ENCODE data around the gene FAM171A2. TPM values are rescaled to one million over a fixed set of nuclear protein-coding genes. Genes with fewer than 3 reads are reported as not detected.

The FAM171A2 gene
- 1 to 10 TPM; 1.0 to 8.1 (median 5.2) TPM for total RNA-seq

DNA sequence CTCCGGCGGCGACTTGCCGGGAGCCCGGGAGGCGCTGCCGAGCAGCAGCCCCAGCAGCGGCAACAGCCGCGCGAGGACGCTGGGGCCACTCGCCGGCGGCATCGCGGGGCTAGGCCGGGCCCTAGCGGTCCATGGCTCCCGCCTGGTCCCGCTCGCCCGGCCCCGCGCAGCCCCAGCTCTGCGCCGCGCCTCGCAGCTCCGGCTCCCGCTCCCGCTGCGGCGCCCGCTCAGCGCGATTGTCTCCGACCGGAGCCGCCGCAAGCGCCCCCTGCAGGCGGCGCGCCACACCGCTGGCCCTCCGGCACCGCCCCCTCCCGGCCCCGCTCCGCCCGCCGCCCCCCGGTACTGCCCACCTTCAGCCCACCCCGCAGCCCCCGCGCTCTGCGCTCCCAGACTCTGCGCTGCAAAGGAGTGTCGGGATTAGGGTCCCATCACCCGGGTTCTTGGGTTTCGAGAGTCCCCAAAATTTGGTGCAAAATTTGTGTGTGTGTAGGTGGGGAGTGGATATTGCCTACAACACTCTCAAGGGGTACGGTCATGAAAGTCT is at the start of gene FAM171A2:
TSS of gene FAM171A2 (minus strand) at position 241 of the 547 bp plus-strand sequence. CDS start at position 102, 139 bp downstream.
- 0% methylated on average over 13 to 43 of the region's 63 CpGs for WGBS, 2 donors
- H3K4me1 ChIP-seq = peaks cover 0 to 38% (median 17%) of the 10 kb centered on the region in 4 donors
- H3K9me3 ChIP-seq = no peaks in the 10 kb centered on the region
- no peaks in the 10 kb centered on the region for H3K36me3 ChIP-seq
- peak within 1 kb of the TSS; percentile 51 to 74 (median 62) for H3K4me3 ChIP-seq
- H3K27me3 ChIP-seq = peaks cover 0 to 12% of the 10 kb centered on the region in 2 donors
- peak within 1 kb of the TSS; percentile 28 to 66 (median 33) for H3K27ac ChIP-seq
- no peak for TF ChIP-seq EP300 (IDR thresholded peaks at IDR 0.05)
- TF ChIP-seq POLR2A (IDR thresholded peaks at IDR 0.05) = no peak
- TF ChIP-seq, protein P1, sequence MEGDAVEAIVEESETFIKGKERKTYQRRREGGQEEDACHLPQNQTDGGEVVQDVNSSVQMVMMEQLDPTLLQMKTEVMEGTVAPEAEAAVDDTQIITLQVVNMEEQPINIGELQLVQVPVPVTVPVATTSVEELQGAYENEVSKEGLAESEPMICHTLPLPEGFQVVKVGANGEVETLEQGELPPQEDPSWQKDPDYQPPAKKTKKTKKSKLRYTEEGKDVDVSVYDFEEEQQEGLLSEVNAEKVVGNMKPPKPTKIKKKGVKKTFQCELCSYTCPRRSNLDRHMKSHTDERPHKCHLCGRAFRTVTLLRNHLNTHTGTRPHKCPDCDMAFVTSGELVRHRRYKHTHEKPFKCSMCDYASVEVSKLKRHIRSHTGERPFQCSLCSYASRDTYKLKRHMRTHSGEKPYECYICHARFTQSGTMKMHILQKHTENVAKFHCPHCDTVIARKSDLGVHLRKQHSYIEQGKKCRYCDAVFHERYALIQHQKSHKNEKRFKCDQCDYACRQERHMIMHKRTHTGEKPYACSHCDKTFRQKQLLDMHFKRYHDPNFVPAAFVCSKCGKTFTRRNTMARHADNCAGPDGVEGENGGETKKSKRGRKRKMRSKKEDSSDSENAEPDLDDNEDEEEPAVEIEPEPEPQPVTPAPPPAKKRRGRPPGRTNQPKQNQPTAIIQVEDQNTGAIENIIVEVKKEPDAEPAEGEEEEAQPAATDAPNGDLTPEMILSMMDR (IDR thresholded peaks at IDR 0.05) = peak; percentile 70 to 94 (median 91)
- no peak for DNase-seq (ENCODE audit: low spot score in 2 of 2)

DNA sequence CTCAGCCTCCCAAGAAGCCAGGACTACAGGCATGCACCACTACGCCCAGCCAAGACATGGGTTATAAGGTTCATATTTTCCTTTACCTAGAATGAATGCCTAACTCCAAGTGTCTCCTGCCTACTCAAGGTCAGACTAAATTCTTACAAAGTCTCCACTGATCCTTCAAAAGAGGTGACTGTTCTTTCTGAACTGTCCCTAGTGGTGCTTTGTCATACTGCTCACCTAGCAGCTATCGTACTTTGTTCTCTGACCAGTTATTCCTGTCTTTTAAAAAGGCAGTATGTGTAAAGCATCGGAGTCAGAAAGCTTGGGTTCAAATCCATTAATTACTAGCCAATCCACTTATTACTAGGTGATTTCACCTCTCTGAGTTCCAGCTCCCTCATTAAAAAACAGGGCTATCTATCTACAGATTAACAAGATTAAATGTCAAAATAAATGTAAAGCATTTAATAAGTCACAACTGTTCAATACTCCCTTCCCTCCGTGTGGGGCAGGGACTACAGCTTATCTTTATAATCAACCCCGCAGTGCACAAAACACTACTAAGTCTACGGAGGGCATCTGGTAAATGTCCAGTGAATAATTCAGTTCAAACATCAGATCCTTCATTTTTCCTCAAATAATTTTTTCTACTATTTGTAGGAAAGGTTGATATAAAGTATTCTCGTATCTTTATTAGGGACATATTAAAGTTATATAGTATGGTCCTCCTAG is 45.8 kb upstream of the FAM171A2 start:
- no peak overlapping the region for H3K4me3 ChIP-seq
- no peak overlapping the region for H3K27ac ChIP-seq
- no peaks in the 10 kb centered on the region for H3K4me1 ChIP-seq
- WGBS, 2 donors = 80 to 90% methylated on average over 7 of the region's 7 CpGs
- TF ChIP-seq, protein P1 (IDR thresholded peaks at IDR 0.05) = no peak
- TF ChIP-seq EP300 (IDR thresholded peaks at IDR 0.05) (no peak), POLR2A (IDR thresholded peaks at IDR 0.05) (no peak)
- H3K36me3 ChIP-seq = peaks cover 0 to 41% (median 0%) of the 10 kb centered on the region in 3 donors
- H3K27me3 ChIP-seq = no peaks in the 10 kb centered on the region
- H3K9me3 ChIP-seq = no peaks in the 10 kb centered on the region
- no peak for DNase-seq (ENCODE audit: low spot score in 2 of 2)

DNA sequence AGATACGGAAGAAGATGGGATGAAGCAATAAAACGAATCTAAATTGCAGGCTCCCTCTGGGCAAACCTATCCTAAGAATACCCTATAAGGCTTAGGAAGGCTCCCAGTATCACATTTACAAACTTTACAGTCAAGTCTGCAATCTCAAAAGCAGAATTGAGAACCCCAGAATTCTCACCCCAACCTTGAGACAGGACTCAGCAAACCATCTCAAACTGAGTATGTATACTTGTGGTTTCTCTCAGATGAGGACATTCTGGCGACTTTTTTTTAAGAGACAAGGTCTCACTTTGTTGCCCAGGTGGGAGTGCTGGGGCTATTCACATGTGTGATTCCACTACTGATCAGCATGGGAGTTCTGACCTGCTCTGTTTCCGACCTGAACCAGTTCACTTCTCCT is 45.1 kb upstream of the FAM171A2 start:
- Histone ChIP-seq H3K27me3 (no peaks in the 10 kb centered on the region), H3K4me3 (no peak overlapping the region), H3K4me1 (no peaks in the 10 kb centered on the region), H3K36me3 (peaks cover 0 to 44% (median 0%) of the 10 kb centered on the region in 3 donors), H3K9me3 (no peaks in the 10 kb centered on the region), H3K27ac (no peak overlapping the region)
- 91 to 93% methylated on average over 4 of the region's 4 CpGs for WGBS, 2 donors
- no peak for TF ChIP-seq POLR2A (IDR thresholded peaks at IDR 0.05)
- no peak for DNase-seq (ENCODE audit: low spot score in 2 of 2)

DNA sequence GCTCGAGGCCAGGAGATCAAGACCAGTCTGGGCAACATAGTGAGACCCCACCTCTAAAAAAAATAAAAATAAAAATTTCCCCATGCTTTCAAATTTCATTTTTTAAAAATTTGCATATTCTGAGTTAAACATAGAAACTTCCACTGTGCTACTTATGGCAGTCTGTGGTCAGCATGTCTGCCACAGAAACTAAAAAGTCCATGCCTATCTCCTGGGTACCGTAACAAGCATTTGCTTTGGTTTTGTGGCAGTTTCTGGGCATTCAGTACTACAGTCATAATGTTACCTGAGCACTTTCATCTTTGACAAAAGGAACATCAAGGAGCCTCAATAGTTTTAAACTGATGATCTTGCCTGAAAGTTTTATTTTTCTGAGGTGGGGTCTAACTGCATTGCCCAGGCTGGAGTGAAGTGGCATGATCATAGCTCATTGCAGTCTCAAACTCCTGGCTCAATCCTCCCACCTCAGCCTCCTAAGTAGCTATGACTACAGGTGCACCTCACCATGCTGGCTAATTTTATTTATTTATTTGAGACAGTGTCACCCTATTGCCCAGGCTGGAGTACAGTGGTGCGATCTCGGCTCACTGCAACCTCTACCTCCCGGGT is 39.0 kb upstream of the FAM171A2 start:
- Histone ChIP-seq H3K4me3 (no peak overlapping the region), H3K27ac (no peak overlapping the region), H3K27me3 (no peaks in the 10 kb centered on the region), H3K36me3 (peaks cover 0 to 79% (median 0%) of the 10 kb centered on the region in 3 donors), H3K9me3 (no peaks in the 10 kb centered on the region), H3K4me1 (no peaks in the 10 kb centered on the region)
- TF ChIP-seq POLR2A (IDR thresholded peaks at IDR 0.05) (no peak), EP300 (IDR thresholded peaks at IDR 0.05) (no peak)
- TF ChIP-seq, protein P1 (IDR thresholded peaks at IDR 0.05) = no peak
- DNase-seq (ENCODE audit: low spot score in 2 of 2) = no peak
- WGBS, 2 donors = 92 to 97% methylated on average over 5 of the region's 5 CpGs

DNA sequence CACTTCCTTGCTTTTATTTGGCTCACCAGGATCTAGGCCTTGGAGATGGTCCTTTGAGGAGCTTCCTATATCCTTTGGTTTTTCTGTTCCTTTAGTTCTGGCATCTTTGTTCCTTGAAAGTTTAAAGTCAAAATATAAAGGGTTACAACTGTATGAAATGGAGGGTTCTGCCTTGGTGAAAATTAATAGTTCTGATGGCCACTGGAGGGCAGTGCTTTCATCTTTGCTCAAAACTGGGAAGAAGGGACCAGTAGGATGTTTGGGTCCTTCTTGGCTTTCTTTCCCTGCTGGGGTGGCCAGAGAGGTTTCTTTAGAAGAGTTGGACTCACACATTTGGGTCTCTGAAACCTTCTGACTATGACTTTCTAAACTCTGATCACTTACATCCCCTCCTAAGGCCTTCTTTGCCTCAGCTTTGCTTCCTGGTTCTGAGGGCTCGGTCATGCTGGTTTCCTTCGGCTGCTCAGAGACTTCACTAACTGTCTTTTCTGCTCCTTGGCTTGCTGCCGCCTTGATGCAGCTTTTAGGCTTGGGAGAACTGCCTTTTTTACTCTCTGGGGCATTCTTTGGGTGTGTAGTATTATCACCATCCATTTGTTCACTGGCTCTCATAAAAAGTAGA is 36.7 kb upstream of the FAM171A2 start:
- WGBS, 2 donors = 63 to 78% methylated on average over 3 of the region's 3 CpGs
- Histone ChIP-seq H3K9me3 (no peaks in the 10 kb centered on the region), H3K36me3 (peaks cover 0 to 90% (median 0%) of the 10 kb centered on the region in 3 donors), H3K4me3 (no peak overlapping the region), H3K4me1 (no peaks in the 10 kb centered on the region), H3K27me3 (no peaks in the 10 kb centered on the region), H3K27ac (no peak overlapping the region)
- DNase-seq (ENCODE audit: low spot score in 2 of 2) = no peak
- TF ChIP-seq EP300 (IDR thresholded peaks at IDR 0.05) = no peak
- no peak for TF ChIP-seq POLR2A (IDR thresholded peaks at IDR 0.05)
- TF ChIP-seq, protein P1 (IDR thresholded peaks at IDR 0.05) = peak in 4 of 5 experiments; percentile 21 to 38 (median 30)

All from tibial nerve (tissue), 4 donors.